Measurements from ENCODE around the gene NEU3.
"Not testable (repeated sequence)": the region's sequence is repeated elsewhere in the genome, so short reads cannot be mapped to it uniquely, and the experiment has no call there.

Gene NEU3

GRCh38 chr11:74988541-74989259, at the start of gene NEU3:
TSS of gene NEU3 (plus strand) at chr11:74988933. CDS start at chr11:74989061, 128 bp downstream.
- in situ Hi-C loops (cut with HindIII; ENCODE audit: low pct_ligation_motif_present, low pct_unique_long_range_greater_than_20kb, low sequenced_read_pairs), result no loop called here
- peak; percentile 77 for DNase-seq

- DNase-seq, result no peak
- in situ Hi-C loops (cut with HindIII; ENCODE audit: low pct_ligation_motif_present, low pct_unique_long_range_greater_than_20kb, low sequenced_read_pairs), result no loop called here
These were observed 47.2 kb upstream of the NEU3 start for GRCh38 chr11:74941492-74941891.

- DNase-seq, result no peak
- in situ Hi-C loops (cut with HindIII; ENCODE audit: low pct_ligation_motif_present, low pct_unique_long_range_greater_than_20kb, low sequenced_read_pairs), result no loop called here
These were observed 46.5 kb upstream of the NEU3 start for GRCh38 chr11:74942073-74942759.

GRCh38 chr11:74948546-74948897, 40.2 kb upstream of the NEU3 start:
- no peak for DNase-seq

GRCh38 chr11:74948898-74949752, 39.6 kb upstream of the NEU3 start, which contains the start of the genes SPCS2 and XRRA1:
TSS of gene SPCS2 (plus strand) at chr11:74949266. CDS start at chr11:74949286, 20 bp downstream.
TSS of gene XRRA1 (minus strand) at chr11:74949091. CDS start at chr11:74940878, 8,213 bp downstream.
- peak; percentile 97 for DNase-seq
- in situ Hi-C loops (cut with HindIII; ENCODE audit: low pct_ligation_motif_present, low pct_unique_long_range_greater_than_20kb, low sequenced_read_pairs), result no loop called here

More at GRCh38 chr11:74948546-74948897, 40.2 kb upstream of the NEU3 start:
- in situ Hi-C loops (cut with HindIII; ENCODE audit: low pct_ligation_motif_present, low pct_unique_long_range_greater_than_20kb, low sequenced_read_pairs), result no loop called here

- DNase-seq, result no peak
- in situ Hi-C loops (cut with HindIII; ENCODE audit: low pct_ligation_motif_present, low pct_unique_long_range_greater_than_20kb, low sequenced_read_pairs), result no loop called here
These were observed 39.0 kb upstream of the NEU3 start for GRCh38 chr11:74949753-74950137.

- in situ Hi-C loops (cut with HindIII; ENCODE audit: low pct_ligation_motif_present, low pct_unique_long_range_greater_than_20kb, low sequenced_read_pairs), result no loop called here
- DNase-seq, result peak; percentile 24
These were observed 38.3 kb upstream of the NEU3 start for GRCh38 chr11:74950374-74950969.

- DNase-seq, result no peak
- in situ Hi-C loops (cut with HindIII; ENCODE audit: low pct_ligation_motif_present, low pct_unique_long_range_greater_than_20kb, low sequenced_read_pairs), result no loop called here
These were observed 37.5 kb upstream of the NEU3 start for GRCh38 chr11:74951226-74951625.

GRCh38 chr11:74952752-74953151, 36.0 kb upstream of the NEU3 start:
- in situ Hi-C loops (cut with HindIII; ENCODE audit: low pct_ligation_motif_present, low pct_unique_long_range_greater_than_20kb, low sequenced_read_pairs), result no loop called here
- no peak for DNase-seq

- in situ Hi-C loops (cut with HindIII; ENCODE audit: low pct_ligation_motif_present, low pct_unique_long_range_greater_than_20kb, low sequenced_read_pairs), result no loop called here
- no peak for DNase-seq
These were observed 35.3 kb upstream of the NEU3 start for GRCh38 chr11:74953451-74953850.

GRCh38 chr11:74954199-74954598, 34.5 kb upstream of the NEU3 start:
- DNase-seq, result no peak
- in situ Hi-C loops (cut with HindIII; ENCODE audit: low pct_ligation_motif_present, low pct_unique_long_range_greater_than_20kb, low sequenced_read_pairs), result no loop called here

GRCh38 chr11:74956397-74957015, 32.2 kb upstream of the NEU3 start:
- in situ Hi-C loops (cut with HindIII; ENCODE audit: low pct_ligation_motif_present, low pct_unique_long_range_greater_than_20kb, low sequenced_read_pairs), result no loop called here
- DNase-seq, result no peak

GRCh38 chr11:74957937-74958629, 30.6 kb upstream of the NEU3 start:
- in situ Hi-C loops (cut with HindIII; ENCODE audit: low pct_ligation_motif_present, low pct_unique_long_range_greater_than_20kb, low sequenced_read_pairs), result no loop called here
- no peak for DNase-seq

GRCh38 chr11:74960128-74960527, 28.6 kb upstream of the NEU3 start:
- not testable (repeated sequence) for DNase-seq

GRCh38 chr11:74966651-74967050, 22.1 kb upstream of the NEU3 start:
- DNase-seq, result peak; percentile 67
- in situ Hi-C loops (cut with HindIII; ENCODE audit: low pct_ligation_motif_present, low pct_unique_long_range_greater_than_20kb, low sequenced_read_pairs), result no loop called here

More at GRCh38 chr11:74960128-74960527, 28.6 kb upstream of the NEU3 start:
- in situ Hi-C loops (cut with HindIII; ENCODE audit: low pct_ligation_motif_present, low pct_unique_long_range_greater_than_20kb, low sequenced_read_pairs), result not testable (repeated sequence)

GRCh38 chr11:74970852-74971395, 17.8 kb upstream of the NEU3 start:
- in situ Hi-C loops (cut with HindIII; ENCODE audit: low pct_ligation_motif_present, low pct_unique_long_range_greater_than_20kb, low sequenced_read_pairs), result no loop called here
- DNase-seq, result no peak

GRCh38 chr11:74971424-74971823, 17.3 kb upstream of the NEU3 start:
- DNase-seq, result no peak
- in situ Hi-C loops (cut with HindIII; ENCODE audit: low pct_ligation_motif_present, low pct_unique_long_range_greater_than_20kb, low sequenced_read_pairs), result no loop called here

Data from ACHN (cell line).